ENCODE measurements around the gene CLASP1.

Gene CLASP1

GRCh38 chr2:121390082-121390692 is 259.1 kb downstream of the CLASP1 start:
- no peaks in the 10 kb centered on the region for H3K36me3 ChIP-seq (ENCODE audit: insufficient read depth)
- H3K4me1 ChIP-seq (ENCODE audit: low read depth, poor library complexity, severe bottlenecking): no peaks in the 10 kb centered on the region
- no peak overlapping the region for H3K4me3 ChIP-seq (IDR thresholded peaks at IDR 0.05; ENCODE audit: insufficient read depth, low read depth, low read length)
- no peak overlapping the region for H2AFZ ChIP-seq (ENCODE audit: low read depth)
- TF ChIP-seq, protein P1, sequence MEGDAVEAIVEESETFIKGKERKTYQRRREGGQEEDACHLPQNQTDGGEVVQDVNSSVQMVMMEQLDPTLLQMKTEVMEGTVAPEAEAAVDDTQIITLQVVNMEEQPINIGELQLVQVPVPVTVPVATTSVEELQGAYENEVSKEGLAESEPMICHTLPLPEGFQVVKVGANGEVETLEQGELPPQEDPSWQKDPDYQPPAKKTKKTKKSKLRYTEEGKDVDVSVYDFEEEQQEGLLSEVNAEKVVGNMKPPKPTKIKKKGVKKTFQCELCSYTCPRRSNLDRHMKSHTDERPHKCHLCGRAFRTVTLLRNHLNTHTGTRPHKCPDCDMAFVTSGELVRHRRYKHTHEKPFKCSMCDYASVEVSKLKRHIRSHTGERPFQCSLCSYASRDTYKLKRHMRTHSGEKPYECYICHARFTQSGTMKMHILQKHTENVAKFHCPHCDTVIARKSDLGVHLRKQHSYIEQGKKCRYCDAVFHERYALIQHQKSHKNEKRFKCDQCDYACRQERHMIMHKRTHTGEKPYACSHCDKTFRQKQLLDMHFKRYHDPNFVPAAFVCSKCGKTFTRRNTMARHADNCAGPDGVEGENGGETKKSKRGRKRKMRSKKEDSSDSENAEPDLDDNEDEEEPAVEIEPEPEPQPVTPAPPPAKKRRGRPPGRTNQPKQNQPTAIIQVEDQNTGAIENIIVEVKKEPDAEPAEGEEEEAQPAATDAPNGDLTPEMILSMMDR (conservative IDR thresholded peaks at IDR 0.05; ENCODE audit: low read depth, low read length): no peak
- H3K4me2 ChIP-seq: no peak overlapping the region
- H4K20me1 ChIP-seq (ENCODE audit: insufficient read depth): no peaks in the 10 kb centered on the region
- H3K27ac ChIP-seq: no peak overlapping the region
- no peaks in the 10 kb centered on the region for H3K27me3 ChIP-seq (ENCODE audit: insufficient read depth, low read depth)
- no peak overlapping the region for H3K9ac ChIP-seq
- no peaks in the 10 kb centered on the region for H3K79me2 ChIP-seq (ENCODE audit: insufficient read depth, low read depth)

DNA sequence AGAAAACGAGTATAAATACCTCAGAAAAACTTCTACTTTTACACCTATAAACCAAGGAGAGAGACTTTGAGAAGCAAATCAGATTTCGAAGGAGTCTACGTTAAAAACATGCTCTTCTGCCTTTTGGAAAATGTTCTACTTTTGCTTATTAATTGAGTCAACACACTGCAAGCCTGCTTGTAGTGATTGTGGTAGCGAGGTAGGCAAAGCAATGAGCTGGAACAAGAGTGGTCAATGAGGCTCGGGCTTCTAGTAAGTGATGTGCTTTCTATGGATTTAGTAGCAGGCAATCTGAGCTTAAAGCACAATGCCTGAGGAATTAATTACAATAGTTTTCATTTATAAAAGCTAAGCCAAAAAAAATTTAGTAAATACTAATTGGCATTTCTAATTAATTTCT is 260.9 kb downstream of the CLASP1 start:
- Histone ChIP-seq H3K4me2 (no peak overlapping the region), H3K36me3 (ENCODE audit: insufficient read depth) (no peaks in the 10 kb centered on the region), H3K4me1 (ENCODE audit: low read depth, poor library complexity, severe bottlenecking) (no peaks in the 10 kb centered on the region), H3K4me3 (IDR thresholded peaks at IDR 0.05; ENCODE audit: insufficient read depth, low read depth, low read length) (no peak overlapping the region), H3K79me2 (ENCODE audit: insufficient read depth, low read depth) (no peaks in the 10 kb centered on the region), H2AFZ (ENCODE audit: low read depth) (no peak overlapping the region), H3K27ac (no peak overlapping the region), H3K9ac (no peak overlapping the region), H3K27me3 (ENCODE audit: insufficient read depth, low read depth) (no peaks in the 10 kb centered on the region), H4K20me1 (ENCODE audit: insufficient read depth) (no peaks in the 10 kb centered on the region)
- TF ChIP-seq, protein P1 (conservative IDR thresholded peaks at IDR 0.05; ENCODE audit: low read depth, low read length): no peak

GRCh38 chr2:121387591-121388325 is 261.5 kb downstream of the CLASP1 start:
- TF ChIP-seq, protein P1 (conservative IDR thresholded peaks at IDR 0.05; ENCODE audit: low read depth, low read length): no peak
- no peak overlapping the region for H3K4me2 ChIP-seq
- no peak overlapping the region for H2AFZ ChIP-seq (ENCODE audit: low read depth)
- H3K27me3 ChIP-seq (ENCODE audit: insufficient read depth, low read depth): no peaks in the 10 kb centered on the region
- no peak overlapping the region for H3K27ac ChIP-seq
- no peaks in the 10 kb centered on the region for H3K36me3 ChIP-seq (ENCODE audit: insufficient read depth)
- H3K9ac ChIP-seq: no peak overlapping the region
- H3K4me3 ChIP-seq (IDR thresholded peaks at IDR 0.05; ENCODE audit: insufficient read depth, low read depth, low read length): no peak overlapping the region
- no peaks in the 10 kb centered on the region for H3K79me2 ChIP-seq (ENCODE audit: insufficient read depth, low read depth)
- H3K4me1 ChIP-seq (ENCODE audit: low read depth, poor library complexity, severe bottlenecking): no peaks in the 10 kb centered on the region
- H4K20me1 ChIP-seq (ENCODE audit: insufficient read depth): no peaks in the 10 kb centered on the region

- no peak overlapping the region for H3K4me2 ChIP-seq
- no peak overlapping the region for H3K9ac ChIP-seq
- H3K79me2 ChIP-seq (ENCODE audit: insufficient read depth, low read depth): no peaks in the 10 kb centered on the region
- H4K20me1 ChIP-seq (ENCODE audit: insufficient read depth): no peaks in the 10 kb centered on the region
- TF ChIP-seq, protein P1 (conservative IDR thresholded peaks at IDR 0.05; ENCODE audit: low read depth, low read length): no peak
- H3K4me3 ChIP-seq (IDR thresholded peaks at IDR 0.05; ENCODE audit: insufficient read depth, low read depth, low read length): no peak overlapping the region
- H3K36me3 ChIP-seq (ENCODE audit: insufficient read depth): no peaks in the 10 kb centered on the region
- no peaks in the 10 kb centered on the region for H3K4me1 ChIP-seq (ENCODE audit: low read depth, poor library complexity, severe bottlenecking)
- H3K27me3 ChIP-seq (ENCODE audit: insufficient read depth, low read depth): no peaks in the 10 kb centered on the region
- no peak overlapping the region for H2AFZ ChIP-seq (ENCODE audit: low read depth)
- H3K27ac ChIP-seq: no peak overlapping the region
Measured at GRCh38 chr2:121386707-121387106, 262.6 kb downstream of the CLASP1 start.

Data from KMS-11 (cell line).